ENCODE data around the gene PLA2G5. TPM values are rescaled to one million over a fixed set of nuclear protein-coding genes. Genes with fewer than 3 reads are reported as not detected.

PLA2G5 gene
- total and polyA plus RNA-seq, 2 of the 8 experiments (the other 6 are each of a cell fraction or from before 2014, with no cell fraction given) = 0.05 TPM; not detected in 1

- TF ChIP-seq CHD7 (IDR thresholded peaks at IDR 0.05; ENCODE audit: insufficient replicate concordance, low read length) = no peak
- no peak for TF ChIP-seq GABPA (IDR thresholded peaks at IDR 0.05; ENCODE audit: borderline replicate concordance, insufficient read depth, low read length)
- TF ChIP-seq BCL11A (IDR thresholded peaks at IDR 0.05; ENCODE audit: low read depth in 2 of 2, low read length in 2 of 2) = no peak
- TF ChIP-seq SIRT6 (IDR thresholded peaks at IDR 0.05; ENCODE audit: low read length) = no peak
- TF ChIP-seq RFX5 (IDR thresholded peaks at IDR 0.05; ENCODE audit: borderline replicate concordance, low read depth, low read length) = no peak
- TF ChIP-seq KDM5A (IDR thresholded peaks at IDR 0.05; ENCODE audit: low read length) = no peak
- no peak for TF ChIP-seq HDAC6 (IDR thresholded peaks at IDR 0.05; ENCODE audit: low read depth, low read length)
- TF ChIP-seq JUND (IDR thresholded peaks at IDR 0.05; ENCODE audit: low read length) = no peak
- no peak for TF ChIP-seq RBBP5 (IDR thresholded peaks at IDR 0.05; ENCODE audit: borderline replicate concordance, low read depth, low read length)
- no peak for TF ChIP-seq CTCF (IDR thresholded peaks at IDR 0.05; ENCODE audit: control extremely low read depth in 1 of 3, insufficient read depth in 1 of 3, low read depth in 1 of 3, low read length in 3 of 3)
Measured at GRCh38 chr1:20086800-20087199, 16.8 kb downstream of the PLA2G5 start (continued).
